Measurements from ENCODE around the gene PJA2. TPM values are rescaled to one million over a fixed set of nuclear protein-coding genes. Genes with fewer than 3 reads are reported as not detected.
"Not testable (repeated sequence)": the region's sequence is repeated elsewhere in the genome, so short reads cannot be mapped to it uniquely, and the experiment has no call there.

PJA2 gene
- total and polyA plus RNA-seq, 12 donors: 15.6 to 103 (median 87.9) TPM

DNA sequence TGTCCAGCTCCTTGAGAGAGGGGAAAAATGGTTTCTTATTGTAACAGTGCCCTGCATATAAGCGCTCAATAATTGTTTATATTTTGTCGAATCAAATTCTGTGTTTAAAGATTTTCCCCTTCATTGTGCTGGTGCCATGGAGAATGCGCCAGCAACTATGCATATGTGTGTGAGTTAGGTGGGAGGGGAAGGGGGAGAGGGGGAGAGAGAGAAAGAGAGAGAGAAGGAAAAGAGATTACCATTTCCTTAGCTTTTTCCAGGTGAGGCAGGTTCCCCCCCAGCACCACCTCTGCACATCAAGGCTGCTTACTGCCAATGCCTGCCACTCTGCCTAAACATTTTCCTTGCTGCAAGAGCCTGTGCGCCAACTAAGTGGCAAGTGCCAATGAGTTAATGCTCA lies 111.0 kb downstream of the PJA2 start:
- Histone ChIP-seq H3K4me3 (no peak overlapping the region), H3K27me3 (no peaks in the 10 kb centered on the region), H3K4me1 (peaks cover 0 to 8% (median 0%) of the 10 kb centered on the region in 9 donors), H3K36me3 (no peaks in the 10 kb centered on the region), H3K27ac (no peak overlapping the region), H3K9me3 (peaks cover 0 to 14% (median 0%) of the 10 kb centered on the region in 11 donors)
- ATAC-seq (no peak), DNase-seq (no peak)
- TF ChIP-seq, protein P1, sequence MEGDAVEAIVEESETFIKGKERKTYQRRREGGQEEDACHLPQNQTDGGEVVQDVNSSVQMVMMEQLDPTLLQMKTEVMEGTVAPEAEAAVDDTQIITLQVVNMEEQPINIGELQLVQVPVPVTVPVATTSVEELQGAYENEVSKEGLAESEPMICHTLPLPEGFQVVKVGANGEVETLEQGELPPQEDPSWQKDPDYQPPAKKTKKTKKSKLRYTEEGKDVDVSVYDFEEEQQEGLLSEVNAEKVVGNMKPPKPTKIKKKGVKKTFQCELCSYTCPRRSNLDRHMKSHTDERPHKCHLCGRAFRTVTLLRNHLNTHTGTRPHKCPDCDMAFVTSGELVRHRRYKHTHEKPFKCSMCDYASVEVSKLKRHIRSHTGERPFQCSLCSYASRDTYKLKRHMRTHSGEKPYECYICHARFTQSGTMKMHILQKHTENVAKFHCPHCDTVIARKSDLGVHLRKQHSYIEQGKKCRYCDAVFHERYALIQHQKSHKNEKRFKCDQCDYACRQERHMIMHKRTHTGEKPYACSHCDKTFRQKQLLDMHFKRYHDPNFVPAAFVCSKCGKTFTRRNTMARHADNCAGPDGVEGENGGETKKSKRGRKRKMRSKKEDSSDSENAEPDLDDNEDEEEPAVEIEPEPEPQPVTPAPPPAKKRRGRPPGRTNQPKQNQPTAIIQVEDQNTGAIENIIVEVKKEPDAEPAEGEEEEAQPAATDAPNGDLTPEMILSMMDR (IDR thresholded peaks at IDR 0.05): no peak
- 39 to 99% methylated on average over 4 of the region's 4 CpGs for WGBS, 2 donors
- intact Hi-C loops (cut with DNase I): no loop called here

DNA sequence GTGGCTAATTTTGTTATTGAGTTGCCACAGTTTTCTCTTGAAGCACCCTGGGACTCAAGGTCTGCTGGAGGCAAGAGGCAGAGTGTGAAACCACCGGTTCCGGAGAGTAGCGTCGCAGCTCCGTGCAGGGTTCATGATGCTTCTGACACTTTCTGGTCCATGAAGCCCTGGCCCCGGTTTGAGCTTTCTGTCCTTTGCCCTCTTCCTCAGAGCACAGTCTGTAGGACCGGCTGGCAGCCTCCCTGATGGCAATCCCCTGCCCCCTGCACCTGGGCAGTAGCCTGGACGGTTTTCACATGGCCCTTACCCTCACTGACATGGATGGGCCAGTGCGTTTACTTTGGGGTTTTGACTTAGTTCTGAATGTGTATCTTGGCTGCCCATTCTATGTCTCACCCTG lies 111.9 kb downstream of the PJA2 start:
- DNase-seq: no peak
- Histone ChIP-seq H3K4me3 (no peak overlapping the region), H3K9me3 (peaks cover 0 to 21% (median 0%) of the 10 kb centered on the region in 11 donors), H3K27me3 (no peaks in the 10 kb centered on the region), H3K27ac (no peak overlapping the region), H3K36me3 (no peaks in the 10 kb centered on the region), H3K4me1 (peaks cover 0 to 8% (median 0%) of the 10 kb centered on the region in 9 donors)
- 90 to 91% methylated on average over 9 of the region's 9 CpGs for WGBS, 2 donors
- intact Hi-C loops (cut with DNase I): no loop called here
- no peak for ATAC-seq
- TF ChIP-seq, protein P1 (IDR thresholded peaks at IDR 0.05): no peak

DNA sequence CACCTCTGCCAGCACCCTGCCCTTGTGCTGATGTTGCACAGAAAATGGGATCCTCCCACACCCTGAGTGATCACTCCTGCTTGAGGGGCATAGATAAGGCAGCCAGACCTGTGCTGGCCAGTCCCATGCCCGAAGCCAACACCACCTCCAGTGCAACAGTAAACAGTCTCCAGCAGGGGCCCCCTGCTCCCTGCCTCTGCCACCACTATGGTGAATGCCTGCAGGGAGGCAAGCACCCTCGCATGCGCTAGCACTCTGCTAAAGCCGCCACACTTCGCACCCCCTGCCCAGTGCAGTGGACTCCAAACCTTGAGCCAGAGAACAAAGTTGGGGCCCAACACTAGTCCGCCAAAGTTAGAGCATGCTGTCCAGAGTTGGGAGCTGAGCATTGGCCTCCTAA lies 118.7 kb downstream of the PJA2 start:
- DNase-seq (no peak), ATAC-seq (no peak)
- no peaks in the 10 kb centered on the region for H3K4me1 ChIP-seq
- H3K4me3 ChIP-seq: no peak overlapping the region
- no peaks in the 10 kb centered on the region for H3K27me3 ChIP-seq
- TF ChIP-seq, protein P1 (IDR thresholded peaks at IDR 0.05): no peak
- H3K9me3 ChIP-seq: peaks cover 0 to 52% (median 10%) of the 10 kb centered on the region in 11 donors
- H3K27ac ChIP-seq: no peak overlapping the region
- H3K36me3 ChIP-seq: no peaks in the 10 kb centered on the region
- intact Hi-C loops (cut with DNase I): no loop called here
- 86 to 90% methylated on average over 6 of the region's 6 CpGs for WGBS, 2 donors

DNA sequence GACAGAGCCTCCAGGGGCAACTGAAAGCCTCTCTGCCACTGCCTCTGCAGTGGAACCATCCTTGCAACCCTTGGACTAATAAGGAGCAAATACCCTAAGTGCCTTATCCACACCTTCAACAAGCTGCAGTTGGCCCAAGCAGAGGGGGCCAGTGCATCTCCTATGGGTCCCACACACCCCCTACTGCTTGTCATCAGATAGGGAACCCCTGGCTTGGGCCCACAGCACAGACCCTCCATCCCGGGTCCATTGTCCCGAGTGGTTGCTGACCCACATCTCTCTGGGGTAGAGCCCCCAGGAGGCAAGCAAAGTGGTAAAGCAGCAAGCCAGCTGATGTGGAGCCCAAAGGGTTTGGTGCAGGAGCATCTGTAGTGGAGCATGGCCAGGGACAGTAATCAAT lies 119.5 kb downstream of the PJA2 start:
- Histone ChIP-seq H3K27ac (no peak overlapping the region), H3K9me3 (peaks cover 0 to 55% (median 18%) of the 10 kb centered on the region in 11 donors), H3K4me3 (no peak overlapping the region), H3K4me1 (no peaks in the 10 kb centered on the region), H3K27me3 (no peaks in the 10 kb centered on the region), H3K36me3 (no peaks in the 10 kb centered on the region)
- ATAC-seq (no peak), DNase-seq (no peak)
- WGBS, 2 donors: 93 to 98% methylated on average over 2 of the region's 2 CpGs
- TF ChIP-seq, protein P1 (IDR thresholded peaks at IDR 0.05): no peak
- intact Hi-C loops (cut with DNase I): no loop called here

DNA sequence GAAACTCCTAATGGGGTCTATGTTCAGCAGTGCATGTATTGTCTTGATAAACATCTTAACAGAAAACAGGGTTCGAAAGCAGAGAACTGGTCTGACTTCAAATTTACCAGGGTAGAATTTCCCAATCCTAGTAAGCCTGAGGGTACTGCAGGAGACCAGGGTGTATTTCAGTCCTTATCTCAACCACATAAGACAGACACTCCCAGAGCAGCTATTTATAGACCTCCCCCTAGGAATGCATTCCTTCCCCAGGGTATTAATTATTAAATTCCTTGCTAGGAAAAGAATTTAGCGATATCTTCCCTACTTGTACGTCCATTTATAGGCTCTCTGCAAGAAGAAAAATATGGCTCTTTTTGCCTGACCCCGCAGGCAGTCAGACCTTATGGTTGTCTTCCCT lies 123.1 kb downstream of the PJA2 start:
- intact Hi-C loops (cut with DNase I); H3K4me3 ChIP-seq; H3K27ac ChIP-seq; H3K36me3 ChIP-seq; ATAC-seq; H3K27me3 ChIP-seq; H3K4me1 ChIP-seq; DNase-seq: not testable (repeated sequence)
- WGBS, 2 donors: 63 to 78% methylated on average over 4 of the region's 4 CpGs
- H3K9me3 ChIP-seq: peaks cover 0 to 53% (median 18%) of the 10 kb centered on the region in 11 donors
